ENCODE measurements around the gene MAP4K2. TPM values are rescaled to one million over a fixed set of nuclear protein-coding genes. Genes with fewer than 3 reads are reported as not detected.

Gene MAP4K2
- total RNA-seq, 2 donors from 2014 or later, result 19.4 to 20.4 TPM

GRCh38 chr11:64843686-64844329 lies 40.8 kb upstream of the MAP4K2 start:
- Histone ChIP-seq H3K9me3 (no peaks in the 10 kb centered on the region), H3K4me3 (peak overlapping the region in 1 of 2 donors; percentile 58), H3K4me1 (peaks cover 0 to 32% of the 10 kb centered on the region in 2 donors), H3K27ac (peak overlapping the region in 1 of 2 donors; percentile 60), H3K36me3 (no peaks in the 10 kb centered on the region), H3K27me3 (no peaks in the 10 kb centered on the region)
- no peak for DNase-seq (ENCODE audit: low spot score)
- TF ChIP-seq, protein P1, sequence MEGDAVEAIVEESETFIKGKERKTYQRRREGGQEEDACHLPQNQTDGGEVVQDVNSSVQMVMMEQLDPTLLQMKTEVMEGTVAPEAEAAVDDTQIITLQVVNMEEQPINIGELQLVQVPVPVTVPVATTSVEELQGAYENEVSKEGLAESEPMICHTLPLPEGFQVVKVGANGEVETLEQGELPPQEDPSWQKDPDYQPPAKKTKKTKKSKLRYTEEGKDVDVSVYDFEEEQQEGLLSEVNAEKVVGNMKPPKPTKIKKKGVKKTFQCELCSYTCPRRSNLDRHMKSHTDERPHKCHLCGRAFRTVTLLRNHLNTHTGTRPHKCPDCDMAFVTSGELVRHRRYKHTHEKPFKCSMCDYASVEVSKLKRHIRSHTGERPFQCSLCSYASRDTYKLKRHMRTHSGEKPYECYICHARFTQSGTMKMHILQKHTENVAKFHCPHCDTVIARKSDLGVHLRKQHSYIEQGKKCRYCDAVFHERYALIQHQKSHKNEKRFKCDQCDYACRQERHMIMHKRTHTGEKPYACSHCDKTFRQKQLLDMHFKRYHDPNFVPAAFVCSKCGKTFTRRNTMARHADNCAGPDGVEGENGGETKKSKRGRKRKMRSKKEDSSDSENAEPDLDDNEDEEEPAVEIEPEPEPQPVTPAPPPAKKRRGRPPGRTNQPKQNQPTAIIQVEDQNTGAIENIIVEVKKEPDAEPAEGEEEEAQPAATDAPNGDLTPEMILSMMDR (IDR thresholded peaks at IDR 0.05), result no peak

DNA sequence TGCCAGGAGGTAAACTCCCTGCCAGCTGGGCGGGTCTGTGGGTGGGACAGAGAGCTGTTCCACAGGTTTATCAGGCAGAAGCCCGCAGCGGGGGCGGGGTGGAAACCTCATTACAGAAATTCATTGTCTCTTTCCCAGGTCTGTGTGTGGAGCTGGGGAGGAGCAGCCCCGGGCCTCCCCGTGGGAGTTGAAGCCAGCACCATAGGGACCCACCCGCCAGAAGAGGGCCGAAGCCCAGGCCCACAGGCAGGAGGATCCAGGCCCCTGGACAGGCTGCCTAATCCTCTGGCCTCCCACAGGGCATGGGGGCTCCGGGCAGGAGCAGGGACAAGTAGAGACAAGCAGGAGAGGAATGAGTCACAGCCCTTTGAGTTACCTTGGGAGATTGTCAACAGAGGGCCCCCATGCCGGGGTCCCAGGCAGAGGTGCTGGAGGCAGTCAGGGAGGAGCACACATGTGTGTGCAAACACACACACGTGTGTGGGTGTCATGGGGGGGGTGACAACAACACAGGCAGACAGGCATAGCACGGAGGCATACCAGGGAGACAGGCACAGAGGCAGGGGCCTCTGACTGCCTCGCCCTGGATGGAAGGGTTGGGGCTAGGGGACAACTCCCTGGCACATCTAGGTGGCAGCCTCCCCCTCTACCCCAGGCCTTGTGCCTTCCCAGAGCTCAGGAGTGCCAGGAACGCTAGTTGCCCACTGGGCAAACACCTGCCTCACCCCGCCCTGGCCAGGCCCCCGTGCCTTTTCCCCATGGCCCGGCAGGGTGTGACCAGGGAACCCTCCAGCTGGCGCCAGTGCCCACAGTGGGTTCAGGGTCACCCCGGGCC lies 40.1 kb upstream of the MAP4K2 start:
- H3K27ac ChIP-seq, result no peak overlapping the region
- DNase-seq (ENCODE audit: low spot score), result no peak
- TF ChIP-seq, protein P1 (IDR thresholded peaks at IDR 0.05), result no peak
- no peaks in the 10 kb centered on the region for H3K27me3 ChIP-seq
- peaks cover 0 to 24% of the 10 kb centered on the region in 2 donors for H3K4me1 ChIP-seq
- H3K36me3 ChIP-seq, result no peaks in the 10 kb centered on the region
- no peak overlapping the region for H3K4me3 ChIP-seq
- H3K9me3 ChIP-seq, result no peaks in the 10 kb centered on the region

DNA sequence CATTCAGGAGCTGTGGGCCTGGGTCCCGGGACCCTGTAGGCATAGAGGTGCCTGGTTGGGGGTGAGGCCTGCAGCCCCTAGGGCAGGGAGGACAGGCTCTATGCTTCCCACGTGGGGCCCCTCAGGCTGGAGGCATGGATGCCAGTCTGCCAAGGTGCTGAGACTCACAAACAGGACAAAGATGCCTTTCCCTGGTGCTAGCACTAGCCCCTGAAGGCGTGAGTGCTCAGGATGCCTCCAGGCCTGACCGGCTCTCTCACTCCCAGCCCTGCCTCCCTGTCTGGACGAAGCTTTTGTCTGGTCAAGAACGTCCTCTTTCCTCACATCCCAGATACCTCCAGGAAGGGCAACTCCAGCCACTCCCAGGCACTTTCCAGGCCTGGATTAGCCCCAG lies 39.3 kb upstream of the MAP4K2 start:
- Histone ChIP-seq H3K36me3 (no peaks in the 10 kb centered on the region), H3K27me3 (no peaks in the 10 kb centered on the region), H3K27ac (no peak overlapping the region), H3K4me1 (peaks cover 0 to 17% of the 10 kb centered on the region in 2 donors), H3K9me3 (no peaks in the 10 kb centered on the region), H3K4me3 (no peak overlapping the region)
- no peak for DNase-seq (ENCODE audit: low spot score)
- TF ChIP-seq, protein P1 (IDR thresholded peaks at IDR 0.05), result no peak

GRCh38 chr11:64841592-64842365 lies 38.8 kb upstream of the MAP4K2 start:
- Histone ChIP-seq H3K36me3 (no peaks in the 10 kb centered on the region), H3K9me3 (no peaks in the 10 kb centered on the region), H3K27ac (no peak overlapping the region), H3K4me1 (peaks cover 0 to 14% of the 10 kb centered on the region in 2 donors), H3K4me3 (no peak overlapping the region), H3K27me3 (no peaks in the 10 kb centered on the region)
- DNase-seq (ENCODE audit: low spot score), result no peak
- TF ChIP-seq, protein P1 (IDR thresholded peaks at IDR 0.05), result no peak

DNA sequence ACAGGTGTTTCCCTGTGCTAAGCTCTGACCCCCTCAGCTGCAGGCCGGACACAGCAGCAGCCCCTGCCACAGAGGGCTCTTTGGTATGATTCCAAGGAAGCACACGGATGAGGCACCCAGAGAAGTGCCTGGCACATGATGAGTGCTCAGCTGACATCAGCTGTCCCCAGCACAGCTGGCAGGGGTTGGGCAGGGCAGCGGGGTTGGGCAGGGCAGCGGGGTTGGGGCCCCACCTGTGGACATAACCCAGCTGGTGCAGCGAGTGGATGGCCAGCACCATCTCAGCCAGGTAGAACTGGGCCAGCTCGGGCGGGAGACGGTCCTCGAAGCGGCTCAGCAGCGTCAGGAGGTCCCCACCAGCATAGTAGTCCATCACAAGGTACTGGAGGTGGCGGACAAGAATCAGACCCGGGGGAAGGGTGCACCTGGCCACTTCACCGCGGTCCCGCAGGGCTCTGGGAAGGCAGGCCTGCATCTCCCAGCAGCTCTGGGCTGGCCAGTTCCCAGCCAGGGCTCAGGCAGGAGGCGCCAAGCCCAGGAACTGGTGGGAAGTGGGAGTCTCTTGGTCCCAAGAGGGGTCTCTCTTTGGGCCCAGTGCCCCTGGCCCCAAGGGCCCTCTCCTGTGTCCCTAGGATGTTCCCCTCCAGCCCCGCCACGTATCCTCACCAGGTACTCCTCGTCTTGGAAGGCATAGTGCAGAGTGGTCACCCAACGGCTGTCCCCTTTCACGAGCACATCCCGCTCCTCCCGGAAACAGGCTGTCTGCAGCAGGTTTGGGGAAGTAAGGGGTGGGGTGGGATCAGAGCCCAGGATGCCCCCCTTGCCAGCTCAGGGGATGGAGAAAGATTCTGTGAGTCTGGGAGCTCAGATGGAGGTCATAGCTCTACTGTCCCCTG lies 37.1 kb upstream of the MAP4K2 start:
- TF ChIP-seq, protein P1 (IDR thresholded peaks at IDR 0.05), result no peak
- Histone ChIP-seq H3K27ac (no peak overlapping the region), H3K27me3 (no peaks in the 10 kb centered on the region), H3K4me3 (no peak overlapping the region), H3K4me1 (peaks cover 0 to 13% of the 10 kb centered on the region in 2 donors), H3K36me3 (no peaks in the 10 kb centered on the region), H3K9me3 (no peaks in the 10 kb centered on the region)
- DNase-seq (ENCODE audit: low spot score), result no peak

All from right atrium auricular region (tissue), 2 donors.